ENCODE results near the gene USP24.

- TF ChIP-seq POLR2A (IDR thresholded peaks at IDR 0.05): no peak
- TF ChIP-seq, protein P1, sequence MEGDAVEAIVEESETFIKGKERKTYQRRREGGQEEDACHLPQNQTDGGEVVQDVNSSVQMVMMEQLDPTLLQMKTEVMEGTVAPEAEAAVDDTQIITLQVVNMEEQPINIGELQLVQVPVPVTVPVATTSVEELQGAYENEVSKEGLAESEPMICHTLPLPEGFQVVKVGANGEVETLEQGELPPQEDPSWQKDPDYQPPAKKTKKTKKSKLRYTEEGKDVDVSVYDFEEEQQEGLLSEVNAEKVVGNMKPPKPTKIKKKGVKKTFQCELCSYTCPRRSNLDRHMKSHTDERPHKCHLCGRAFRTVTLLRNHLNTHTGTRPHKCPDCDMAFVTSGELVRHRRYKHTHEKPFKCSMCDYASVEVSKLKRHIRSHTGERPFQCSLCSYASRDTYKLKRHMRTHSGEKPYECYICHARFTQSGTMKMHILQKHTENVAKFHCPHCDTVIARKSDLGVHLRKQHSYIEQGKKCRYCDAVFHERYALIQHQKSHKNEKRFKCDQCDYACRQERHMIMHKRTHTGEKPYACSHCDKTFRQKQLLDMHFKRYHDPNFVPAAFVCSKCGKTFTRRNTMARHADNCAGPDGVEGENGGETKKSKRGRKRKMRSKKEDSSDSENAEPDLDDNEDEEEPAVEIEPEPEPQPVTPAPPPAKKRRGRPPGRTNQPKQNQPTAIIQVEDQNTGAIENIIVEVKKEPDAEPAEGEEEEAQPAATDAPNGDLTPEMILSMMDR (IDR thresholded peaks at IDR 0.05): no peak
These were observed 94.6 kb downstream of the USP24 start for GRCh38 chr1:55120538-55120937.
